ENCODE results near the gene CCDC88C.

Gene CCDC88C

GRCh38 chr14:91234791-91235114 is 182.9 kb downstream of the CCDC88C start:
- TF ChIP-seq CTCF (IDR thresholded peaks at IDR 0.05; ENCODE audit: insufficient read depth, low read depth, low read length, missing control alignments), result no peak
- DNase-seq (ENCODE audit: low read depth), result no peak
- no peak overlapping the region for H3K4me3 ChIP-seq (ENCODE audit: low read depth, low read length)

DNA sequence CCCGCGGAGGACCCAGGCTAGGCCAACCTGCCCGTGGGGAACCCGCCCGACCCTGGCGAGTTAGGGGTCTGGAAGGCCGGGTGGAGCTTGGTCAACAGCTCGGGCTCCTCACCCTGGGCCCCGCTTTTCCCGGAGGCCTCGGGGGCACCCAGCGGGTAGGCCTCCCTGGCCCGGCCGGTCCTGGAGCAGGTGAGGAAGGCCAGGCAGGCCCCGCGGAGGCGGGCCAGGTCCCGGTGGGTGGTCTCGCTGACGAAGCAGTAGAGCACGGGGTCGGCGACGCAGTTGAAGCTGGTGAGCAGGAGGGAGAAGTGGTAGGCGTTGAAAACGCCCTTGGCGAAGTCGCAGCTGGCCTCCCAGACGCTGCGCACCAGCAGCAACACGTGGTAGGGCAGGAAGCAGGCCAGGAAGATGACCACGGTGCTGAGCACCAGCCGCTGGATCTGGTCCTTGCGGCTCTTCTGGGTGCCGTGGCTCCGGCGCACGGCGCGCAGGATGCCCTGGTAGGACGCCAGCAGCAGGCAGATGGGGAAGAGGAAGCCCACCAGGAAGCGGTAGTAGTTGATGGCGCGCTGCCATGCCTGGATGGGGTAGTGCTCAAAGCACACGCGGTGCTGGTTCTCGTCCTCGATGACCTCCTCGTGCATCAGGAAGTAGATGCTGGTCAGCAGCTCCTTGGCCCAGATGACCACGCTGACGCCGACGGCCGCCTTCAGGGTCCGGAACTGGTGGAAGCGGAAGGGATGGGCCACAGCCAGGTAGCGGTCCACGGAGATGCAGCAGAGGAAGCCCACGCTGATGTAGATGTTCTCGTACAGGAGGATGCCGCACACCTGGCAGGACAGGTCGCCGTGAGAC is 183.5 kb downstream of the CCDC88C start:
- DNase-seq (ENCODE audit: low read depth), result no peak
- no peak overlapping the region for H3K4me3 ChIP-seq (ENCODE audit: low read depth, low read length)
- TF ChIP-seq CTCF (IDR thresholded peaks at IDR 0.05; ENCODE audit: insufficient read depth, low read depth, low read length, missing control alignments), result no peak

GRCh38 chr14:91232603-91233002 is 185.0 kb downstream of the CCDC88C start:
- no peak for DNase-seq (ENCODE audit: low read depth)
- TF ChIP-seq CTCF (IDR thresholded peaks at IDR 0.05; ENCODE audit: insufficient read depth, low read depth, low read length, missing control alignments), result no peak
- H3K4me3 ChIP-seq (ENCODE audit: low read depth, low read length), result no peak overlapping the region

DNA sequence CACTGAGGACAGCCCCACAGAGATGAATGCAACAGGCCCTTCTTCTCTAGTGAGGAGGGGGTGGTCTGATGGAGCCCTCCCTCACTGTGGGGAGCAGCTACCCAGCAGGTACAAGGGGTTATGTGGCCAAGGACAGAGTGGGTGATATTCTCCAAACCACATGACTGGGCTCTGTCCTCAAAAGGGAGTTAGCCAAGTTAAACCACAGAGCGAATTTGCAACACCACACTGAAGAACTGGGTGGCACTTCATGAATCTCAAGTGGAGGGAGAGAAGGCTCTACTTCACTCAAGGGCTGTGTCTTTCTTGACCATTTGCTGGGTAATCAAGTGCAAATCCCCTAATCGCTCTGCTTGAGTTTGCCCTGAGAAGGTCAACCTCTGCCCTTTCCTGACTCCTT is 185.6 kb downstream of the CCDC88C start:
- no peak overlapping the region for H3K4me3 ChIP-seq (ENCODE audit: low read depth, low read length)

GRCh38 chr14:91231446-91231845 is 186.2 kb downstream of the CCDC88C start:
- no peak for TF ChIP-seq CTCF (IDR thresholded peaks at IDR 0.05; ENCODE audit: insufficient read depth, low read depth, low read length, missing control alignments)
- H3K4me3 ChIP-seq (ENCODE audit: low read depth, low read length), result no peak overlapping the region
- no peak for DNase-seq (ENCODE audit: low read depth)

More for the DNA sequence above, 185.6 kb downstream of the CCDC88C start:
- no peak for DNase-seq (ENCODE audit: low read depth)
- TF ChIP-seq CTCF (IDR thresholded peaks at IDR 0.05; ENCODE audit: insufficient read depth, low read depth, low read length, missing control alignments), result no peak

GRCh38 chr14:91230397-91231035 is 187.1 kb downstream of the CCDC88C start:
- peak; percentile 49 for DNase-seq (ENCODE audit: low read depth)
- TF ChIP-seq CTCF (IDR thresholded peaks at IDR 0.05; ENCODE audit: insufficient read depth, low read depth, low read length, missing control alignments), result no peak
- H3K4me3 ChIP-seq (ENCODE audit: low read depth, low read length), result peak overlapping the region; percentile 32

Measured in GM12865 (cell line).